Measurements from ENCODE around the gene ETF1. TPM values are rescaled to one million over a fixed set of nuclear protein-coding genes. Genes with fewer than 3 reads are reported as not detected.

ETF1 gene
- total RNA-seq, 1 donor from 2014 or later = 205 TPM

GRCh38 chr5:138465261-138466124 is 77.5 kb downstream of the ETF1 start, which contains the start of gene EGR1:
TSS of gene EGR1 (plus strand) at chr5:138465479. CDS start at chr5:138465762, 283 bp downstream.
- Mint-ChIP-seq H3K27ac (peak within 1 kb of the TSS; percentile 93), H3K36me3 (ENCODE audit: low read depth) (peaks cover 28% of the 10 kb centered on the region), H3K4me1 (peaks cover 36% of the 10 kb centered on the region), H3K4me3 (peak within 1 kb of the TSS; percentile 90), H3K9me3 (no peaks in the 10 kb centered on the region), H3K27me3 (peaks cover 6% of the 10 kb centered on the region)
- intact Hi-C loops (cut with micrococcal nuclease) = loop anchor here (1.0 to 10.0 kb wide), 8 partner anchors 27 to 927 kb away; partner anchors contain the start of genes BRD8, ETF1, HNRNPA0 and HSPA9
- DNase-seq = peak; percentile 98

GRCh38 chr5:138464388-138465260 is 78.4 kb downstream of the ETF1 start:
- H3K36me3 Mint-ChIP-seq (ENCODE audit: low read depth) = peaks cover 28% of the 10 kb centered on the region

GRCh38 chr5:138464008-138464387 is 79.0 kb downstream of the ETF1 start:
- H3K36me3 Mint-ChIP-seq (ENCODE audit: low read depth) = peaks cover 28% of the 10 kb centered on the region
- peak overlapping the region; percentile 90 for H3K4me3 Mint-ChIP-seq
- DNase-seq = peak; percentile 98
- H3K27ac Mint-ChIP-seq = peak overlapping the region; percentile 93
- H3K27me3 Mint-ChIP-seq = peaks cover 6% of the 10 kb centered on the region
- peaks cover 47% of the 10 kb centered on the region for H3K4me1 Mint-ChIP-seq
- intact Hi-C loops (cut with micrococcal nuclease) = loop anchor here (1.0 to 10.0 kb wide), 5 partner anchors 14 to 929 kb away; partner anchors contain the start of genes HNRNPA0 and MATR3
- H3K9me3 Mint-ChIP-seq = no peaks in the 10 kb centered on the region

More at GRCh38 chr5:138464388-138465260, 78.4 kb downstream of the ETF1 start:
- H3K27ac Mint-ChIP-seq = peak overlapping the region; percentile 93
- peaks cover 6% of the 10 kb centered on the region for H3K27me3 Mint-ChIP-seq
- peak overlapping the region; percentile 90 for H3K4me3 Mint-ChIP-seq
- intact Hi-C loops (cut with micrococcal nuclease) = loop anchor here (1.0 to 10.0 kb wide), 9 partner anchors 14 to 928 kb away; partner anchors contain the start of genes BRD8, ETF1, HNRNPA0 and HSPA9
- DNase-seq = peak; percentile 99
- no peaks in the 10 kb centered on the region for H3K9me3 Mint-ChIP-seq
- peaks cover 44% of the 10 kb centered on the region for H3K4me1 Mint-ChIP-seq

GRCh38 chr5:138463419-138464007 is 79.5 kb downstream of the ETF1 start:
- peaks cover 24% of the 10 kb centered on the region for H3K36me3 Mint-ChIP-seq (ENCODE audit: low read depth)
- DNase-seq = no peak
- intact Hi-C loops (cut with micrococcal nuclease) = loop anchor here (1.0 to 10.0 kb wide), 5 partner anchors 13 to 929 kb away; partner anchors contain the start of genes HNRNPA0 and MATR3
- H3K4me1 Mint-ChIP-seq = peaks cover 48% of the 10 kb centered on the region
- peak overlapping the region; percentile 90 for H3K4me3 Mint-ChIP-seq
- no peaks in the 10 kb centered on the region for H3K9me3 Mint-ChIP-seq
- H3K27ac Mint-ChIP-seq = peak overlapping the region; percentile 93
- H3K27me3 Mint-ChIP-seq = peaks cover 6% of the 10 kb centered on the region

- intact Hi-C loops (cut with micrococcal nuclease) = loop anchor here (10.0 kb wide), 2 partner anchors 707 to 833 kb away; partner anchors contain the start of genes HNRNPA0 and MATR3
- no peak overlapping the region for H3K4me3 Mint-ChIP-seq
These were observed 81.5 kb downstream of the ETF1 start for GRCh38 chr5:138461343-138462125.

GRCh38 chr5:138460032-138460693 is 82.9 kb downstream of the ETF1 start:
- DNase-seq = no peak
- Mint-ChIP-seq H3K9me3 (no peaks in the 10 kb centered on the region), H3K27ac (peak overlapping the region; percentile 98), H3K36me3 (ENCODE audit: low read depth) (no peaks in the 10 kb centered on the region), H3K4me3 (peak overlapping the region; percentile 46), H3K27me3 (no peaks in the 10 kb centered on the region), H3K4me1 (peaks cover 35% of the 10 kb centered on the region)
- intact Hi-C loops (cut with micrococcal nuclease) = loop anchor here (10.0 kb wide), 2 partner anchors 705 to 835 kb away; partner anchors contain the start of genes HNRNPA0 and MATR3

More at GRCh38 chr5:138461343-138462125, 81.5 kb downstream of the ETF1 start:
- DNase-seq = no peak
- peak overlapping the region; percentile 59 for H3K27ac Mint-ChIP-seq
- H3K4me1 Mint-ChIP-seq = peaks cover 34% of the 10 kb centered on the region
- no peaks in the 10 kb centered on the region for H3K9me3 Mint-ChIP-seq
- H3K36me3 Mint-ChIP-seq (ENCODE audit: low read depth) = peaks cover 4% of the 10 kb centered on the region
- H3K27me3 Mint-ChIP-seq = no peaks in the 10 kb centered on the region

- H3K27me3 Mint-ChIP-seq = no peaks in the 10 kb centered on the region
- no peaks in the 10 kb centered on the region for H3K36me3 Mint-ChIP-seq (ENCODE audit: low read depth)
- intact Hi-C loops (cut with micrococcal nuclease) = loop anchor here (1.0 kb wide), 2 partner anchors 9 to 20 kb away; partner anchors contain the start of gene REEP2
- peak overlapping the region; percentile 98 for H3K27ac Mint-ChIP-seq
- H3K4me1 Mint-ChIP-seq = peaks cover 35% of the 10 kb centered on the region
- DNase-seq = peak; percentile 94
- no peaks in the 10 kb centered on the region for H3K9me3 Mint-ChIP-seq
- peak overlapping the region; percentile 78 for H3K4me3 Mint-ChIP-seq
These were observed 83.6 kb downstream of the ETF1 start for GRCh38 chr5:138459311-138459933.

GRCh38 chr5:138458856-138459255 is 84.2 kb downstream of the ETF1 start:
- Mint-ChIP-seq H3K4me3 (peak overlapping the region; percentile 78), H3K4me1 (peaks cover 35% of the 10 kb centered on the region), H3K27ac (peak overlapping the region; percentile 98), H3K9me3 (no peaks in the 10 kb centered on the region), H3K27me3 (no peaks in the 10 kb centered on the region), H3K36me3 (ENCODE audit: low read depth) (no peaks in the 10 kb centered on the region)
- DNase-seq = no peak
- intact Hi-C loops (cut with micrococcal nuclease) = loop anchor here (1.0 kb wide), 2 partner anchors 9 to 20 kb away; partner anchors contain the start of gene REEP2

GRCh38 chr5:138458384-138458783 is 84.7 kb downstream of the ETF1 start:
- Mint-ChIP-seq H3K4me1 (peaks cover 35% of the 10 kb centered on the region), H3K36me3 (ENCODE audit: low read depth) (no peaks in the 10 kb centered on the region), H3K27me3 (no peaks in the 10 kb centered on the region), H3K27ac (peak overlapping the region; percentile 98), H3K4me3 (no peak overlapping the region), H3K9me3 (no peaks in the 10 kb centered on the region)
- intact Hi-C loops (cut with micrococcal nuclease) = no loop called here
- DNase-seq = no peak

GRCh38 chr5:138457531-138458275 is 85.3 kb downstream of the ETF1 start:
- Mint-ChIP-seq H3K4me3 (peak overlapping the region; percentile 32), H3K36me3 (ENCODE audit: low read depth) (no peaks in the 10 kb centered on the region), H3K27ac (peak overlapping the region; percentile 71), H3K4me1 (peaks cover 35% of the 10 kb centered on the region), H3K9me3 (no peaks in the 10 kb centered on the region), H3K27me3 (no peaks in the 10 kb centered on the region)
- intact Hi-C loops (cut with micrococcal nuclease) = no loop called here
- no peak for DNase-seq

Data from activated CD4-positive, alpha-beta T cell treated with anti-CD3 and anti-CD28 coated beads, Interleukin-2, amount 10 ng/mL, durations not matched to agents 24 days and 14 days (primary cell).